ENCODE measurements around the gene STX8.

DNA sequence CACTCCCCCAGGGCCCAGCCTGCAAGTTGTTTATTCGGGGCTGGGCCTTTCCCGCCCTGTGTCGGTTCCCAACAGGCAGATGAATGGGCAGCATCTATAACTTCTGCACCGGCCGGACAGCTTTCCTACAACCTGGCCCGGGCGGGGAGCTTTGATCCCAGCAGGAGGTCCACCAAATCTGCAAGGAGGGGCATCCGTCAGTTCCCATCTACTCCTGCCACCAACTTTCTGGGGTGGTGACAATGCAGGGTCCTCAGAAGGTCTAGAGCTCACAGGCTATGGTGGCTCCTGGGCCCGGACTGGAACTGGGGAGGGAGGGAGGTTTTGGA is 342.4 kb downstream of the STX8 start:
- TF ChIP-seq, protein P1, sequence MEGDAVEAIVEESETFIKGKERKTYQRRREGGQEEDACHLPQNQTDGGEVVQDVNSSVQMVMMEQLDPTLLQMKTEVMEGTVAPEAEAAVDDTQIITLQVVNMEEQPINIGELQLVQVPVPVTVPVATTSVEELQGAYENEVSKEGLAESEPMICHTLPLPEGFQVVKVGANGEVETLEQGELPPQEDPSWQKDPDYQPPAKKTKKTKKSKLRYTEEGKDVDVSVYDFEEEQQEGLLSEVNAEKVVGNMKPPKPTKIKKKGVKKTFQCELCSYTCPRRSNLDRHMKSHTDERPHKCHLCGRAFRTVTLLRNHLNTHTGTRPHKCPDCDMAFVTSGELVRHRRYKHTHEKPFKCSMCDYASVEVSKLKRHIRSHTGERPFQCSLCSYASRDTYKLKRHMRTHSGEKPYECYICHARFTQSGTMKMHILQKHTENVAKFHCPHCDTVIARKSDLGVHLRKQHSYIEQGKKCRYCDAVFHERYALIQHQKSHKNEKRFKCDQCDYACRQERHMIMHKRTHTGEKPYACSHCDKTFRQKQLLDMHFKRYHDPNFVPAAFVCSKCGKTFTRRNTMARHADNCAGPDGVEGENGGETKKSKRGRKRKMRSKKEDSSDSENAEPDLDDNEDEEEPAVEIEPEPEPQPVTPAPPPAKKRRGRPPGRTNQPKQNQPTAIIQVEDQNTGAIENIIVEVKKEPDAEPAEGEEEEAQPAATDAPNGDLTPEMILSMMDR (IDR thresholded peaks at IDR 0.05; ENCODE audit: borderline replicate concordance, extremely low read depth, low read length, poor library complexity, severe bottlenecking): no peak
- no peak for TF ChIP-seq EZH2 (IDR thresholded peaks at IDR 0.05; ENCODE audit: borderline replicate concordance, low read depth, low read length, severe bottlenecking)

All from DND-41 (cell line).